Putamen (tissue), 1 donor: Measurements from ENCODE around the gene WASF3.

Source experiments
- DNase-seq: peaks from one replicate; pipeline ENCODE4 v3.0.0-alpha.2; 2016; ENCODE audit warnings: low spot score

Gene WASF3

DNA sequence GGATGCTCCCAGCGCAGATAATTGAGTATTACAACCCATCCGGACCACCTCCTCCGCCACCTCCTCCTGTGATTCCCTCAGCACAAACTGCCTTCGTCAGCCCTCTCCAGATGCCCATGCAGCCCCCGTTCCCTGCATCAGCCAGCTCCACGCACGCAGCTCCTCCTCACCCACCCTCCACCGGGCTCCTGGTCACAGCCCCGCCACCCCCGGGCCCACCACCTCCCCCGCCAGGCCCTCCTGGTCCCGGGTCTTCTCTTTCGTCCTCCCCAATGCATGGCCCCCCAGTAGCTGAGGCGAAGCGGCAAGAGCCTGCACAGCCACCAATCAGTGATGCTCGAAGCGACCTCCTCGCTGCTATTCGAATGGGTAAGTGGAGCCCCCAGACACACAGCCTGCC is 125.1 kb downstream of the WASF3 start:
- DNase-seq: no peak

- no peak for DNase-seq
These were observed 128.1 kb downstream of the WASF3 start for GRCh38 chr13:26685606-26686005.

- DNase-seq: no peak
These were observed 128.8 kb downstream of the WASF3 start for GRCh38 chr13:26686285-26686684.

DNA sequence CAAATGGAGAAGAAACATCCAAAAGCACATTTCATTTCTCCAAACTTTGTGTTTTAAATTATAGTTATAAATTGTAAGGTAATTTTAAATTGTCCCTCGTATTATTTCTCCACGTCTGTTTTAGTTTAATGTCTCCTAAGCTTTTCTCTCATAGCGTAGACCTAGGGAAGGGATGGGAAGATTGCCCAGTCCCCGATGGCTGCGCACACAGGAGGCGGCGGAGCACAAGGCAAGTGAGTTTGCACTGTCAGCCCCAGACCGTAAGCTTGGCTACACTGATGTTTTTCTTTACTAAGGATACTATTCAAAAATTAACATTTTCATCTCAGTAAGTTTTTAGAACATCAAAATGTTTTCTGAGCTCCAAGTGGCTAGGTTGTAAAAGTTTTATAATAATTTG is 130.8 kb downstream of the WASF3 start:
- peak; percentile 25 for DNase-seq

DNA sequence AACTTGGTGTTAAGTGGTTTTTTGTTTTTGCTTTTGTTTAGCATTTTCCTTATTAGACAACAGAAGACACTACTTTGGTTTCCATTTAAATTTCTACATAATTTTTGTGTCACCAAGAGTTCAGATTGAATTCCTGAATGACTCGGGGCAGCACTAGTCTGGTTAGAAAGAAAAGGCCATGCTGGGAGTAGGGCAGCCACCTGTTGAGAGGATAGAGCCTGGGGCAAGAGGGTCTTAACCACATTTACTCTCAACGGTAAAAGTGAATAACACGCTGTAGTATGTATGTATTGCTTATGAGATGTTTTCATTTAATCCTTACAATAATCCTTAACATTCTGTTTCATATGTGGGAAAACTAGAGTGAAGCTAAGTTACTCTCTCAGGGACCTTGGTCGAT is 131.5 kb downstream of the WASF3 start:
- DNase-seq: no peak

- no peak for DNase-seq
These were observed 136.4 kb downstream of the WASF3 start for GRCh38 chr13:26693749-26694463.

DNA sequence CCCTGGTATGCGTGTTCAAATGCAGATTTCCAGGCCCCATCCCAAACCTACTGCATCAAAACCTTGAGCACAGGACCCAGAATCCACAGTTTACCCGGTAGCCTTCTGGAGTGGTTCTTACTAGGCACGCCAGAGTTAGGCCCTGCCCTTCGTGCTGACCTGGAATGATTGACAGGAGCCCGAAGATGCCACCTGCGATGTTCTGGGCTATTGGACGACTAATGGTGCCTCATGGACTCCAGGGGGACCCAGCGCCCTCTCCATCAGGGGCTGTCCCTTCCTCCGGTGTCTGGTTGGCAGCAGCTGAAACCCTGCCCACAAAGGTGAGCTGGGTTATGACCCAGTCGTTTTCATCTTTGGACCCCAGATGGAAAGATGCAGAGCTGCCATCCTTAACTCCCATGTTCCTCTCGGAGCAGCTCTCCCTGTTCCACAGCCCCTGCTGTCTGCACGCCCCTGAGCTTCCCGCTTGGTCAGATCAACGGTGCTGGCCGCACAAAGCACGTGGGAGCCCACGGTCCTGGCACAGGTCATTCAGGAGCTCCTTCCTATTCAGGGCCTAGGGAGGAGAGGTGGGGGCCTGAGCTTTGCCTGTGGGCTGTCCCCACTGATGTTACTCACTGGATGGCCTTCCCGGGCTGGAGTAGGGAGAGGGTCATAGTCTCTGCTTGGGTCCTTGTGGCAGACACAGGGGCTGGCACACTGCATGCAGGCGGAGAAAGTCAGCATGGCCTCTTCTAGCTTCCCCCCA is 137.3 kb downstream of the WASF3 start:
- no peak for DNase-seq

- DNase-seq: no peak
These were observed 137.8 kb downstream of the WASF3 start for GRCh38 chr13:26695360-26695705.

GRCh38 chr13:26695891-26696311 is 138.4 kb downstream of the WASF3 start:
- DNase-seq: no peak

GRCh38 chr13:26697069-26697955 is 139.8 kb downstream of the WASF3 start:
- no peak for DNase-seq

GRCh38 chr13:26698392-26699196 is 141.1 kb downstream of the WASF3 start:
- peak; percentile 81 for DNase-seq

DNA sequence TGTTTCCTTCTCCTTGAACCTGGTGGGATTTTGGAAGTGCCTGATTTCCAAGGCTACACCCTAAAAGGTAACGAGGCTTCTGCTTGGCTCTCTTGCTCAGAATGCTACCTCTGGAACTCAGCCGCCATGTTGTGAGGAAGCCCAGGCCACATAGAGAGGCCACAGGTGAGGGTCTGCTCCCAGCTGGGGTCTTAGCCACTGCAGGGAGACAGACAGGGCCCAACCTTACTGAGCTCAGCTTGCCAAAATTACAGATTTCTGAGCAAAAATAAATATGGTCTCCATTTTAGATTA is 141.7 kb downstream of the WASF3 start:
- no peak for DNase-seq

GRCh38 chr13:26705536-26705935 is 148.1 kb downstream of the WASF3 start:
- no peak for DNase-seq

- DNase-seq: no peak
These were observed 148.9 kb downstream of the WASF3 start for GRCh38 chr13:26706381-26706780.

DNA sequence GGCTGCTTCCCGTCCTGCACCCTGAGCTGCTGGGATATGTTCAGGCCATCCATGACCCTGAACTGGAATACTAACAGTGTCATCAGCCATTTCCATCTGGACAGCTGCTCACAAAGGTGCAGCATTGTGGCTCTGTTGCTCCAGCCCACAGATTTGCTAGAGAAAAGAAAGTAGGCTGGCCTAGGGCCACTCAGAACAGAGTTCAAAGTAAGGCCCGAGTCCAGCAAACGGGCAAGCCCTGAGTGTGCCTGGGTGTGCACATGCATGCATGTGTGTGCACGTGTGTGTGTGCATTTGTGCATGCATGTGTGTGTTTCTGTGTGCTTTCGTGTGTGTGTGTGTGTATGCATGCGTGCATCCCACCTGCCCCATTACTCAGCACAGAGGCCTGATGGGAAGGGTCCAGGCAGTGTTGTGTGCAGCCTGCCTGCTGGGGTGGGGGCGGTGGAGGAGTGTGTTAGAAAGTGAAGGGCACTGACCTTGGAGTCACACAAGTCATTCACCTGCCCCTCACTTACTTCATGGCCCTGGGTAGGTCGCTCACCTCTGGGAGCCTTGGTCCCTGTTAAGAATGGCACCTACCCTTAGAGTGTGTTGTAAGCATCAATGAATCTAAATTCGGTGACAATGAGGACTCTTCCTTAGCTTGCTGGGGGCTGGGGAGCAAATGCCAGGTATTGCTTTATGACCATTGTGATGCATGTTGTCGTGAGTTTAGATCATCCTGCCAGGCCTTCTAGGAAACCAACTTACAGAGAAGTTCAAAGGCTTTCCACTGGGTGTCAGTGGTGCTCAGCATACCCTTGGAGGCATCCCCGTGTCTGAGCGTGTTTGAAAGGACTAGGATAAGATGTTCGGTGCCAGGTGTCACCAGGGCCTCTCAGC is 149.9 kb downstream of the WASF3 start:
- peak; percentile 62 for DNase-seq

DNA sequence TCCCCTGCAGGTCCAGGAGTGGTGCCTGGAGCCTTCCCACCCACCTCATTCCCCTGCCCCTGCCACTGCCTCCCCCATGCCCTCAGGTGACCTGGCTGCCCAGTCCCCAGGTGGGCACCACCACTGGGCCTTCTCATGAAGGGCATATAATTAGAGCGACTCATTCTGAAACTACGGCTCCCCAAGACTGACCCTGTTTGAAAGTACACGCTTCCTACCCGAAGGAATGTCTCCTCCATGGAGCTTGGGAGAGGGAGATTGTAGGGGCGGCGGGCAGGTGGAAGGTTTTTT is 150.5 kb downstream of the WASF3 start:
- DNase-seq: no peak

DNA sequence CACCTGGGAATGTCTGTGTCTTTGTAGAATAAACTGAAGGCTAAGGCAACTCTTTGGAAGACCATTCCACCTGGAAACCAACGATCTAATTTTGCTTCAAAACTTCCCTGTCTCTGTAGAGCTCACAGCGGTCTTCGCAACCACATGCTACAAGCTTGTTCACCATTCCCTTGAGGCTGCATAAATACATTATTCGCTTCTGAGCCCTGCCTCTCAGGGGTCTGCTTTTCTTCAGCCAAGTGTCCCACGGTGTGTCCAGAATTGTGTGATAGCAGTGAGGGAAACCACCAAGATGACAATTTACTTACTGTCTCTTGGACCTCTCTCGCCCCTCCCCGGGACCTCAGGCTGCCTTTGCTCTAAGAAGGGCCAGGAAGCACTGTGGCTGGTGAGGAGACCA is 152.0 kb downstream of the WASF3 start:
- DNase-seq: no peak

DNA sequence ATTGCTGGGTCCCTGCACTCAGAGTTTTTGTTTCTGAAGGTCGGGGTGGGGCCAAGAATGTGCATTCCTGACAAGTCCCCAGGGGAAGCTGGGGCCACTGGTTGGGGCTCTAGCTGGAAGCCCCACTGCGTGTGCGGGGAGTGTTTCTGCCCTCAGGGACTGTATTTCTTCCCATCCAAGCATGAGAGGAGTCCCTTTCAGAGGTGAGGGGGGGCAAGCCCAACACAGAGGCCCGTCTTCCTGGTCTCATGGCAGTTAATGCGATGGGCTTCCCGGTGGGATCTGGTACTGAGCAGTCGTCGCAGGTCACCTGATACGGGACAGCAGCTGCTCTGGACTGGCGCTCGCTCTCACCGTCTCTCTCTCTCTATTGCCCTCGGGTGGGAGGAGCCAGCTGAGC is 152.7 kb downstream of the WASF3 start:
- no peak for DNase-seq

DNA sequence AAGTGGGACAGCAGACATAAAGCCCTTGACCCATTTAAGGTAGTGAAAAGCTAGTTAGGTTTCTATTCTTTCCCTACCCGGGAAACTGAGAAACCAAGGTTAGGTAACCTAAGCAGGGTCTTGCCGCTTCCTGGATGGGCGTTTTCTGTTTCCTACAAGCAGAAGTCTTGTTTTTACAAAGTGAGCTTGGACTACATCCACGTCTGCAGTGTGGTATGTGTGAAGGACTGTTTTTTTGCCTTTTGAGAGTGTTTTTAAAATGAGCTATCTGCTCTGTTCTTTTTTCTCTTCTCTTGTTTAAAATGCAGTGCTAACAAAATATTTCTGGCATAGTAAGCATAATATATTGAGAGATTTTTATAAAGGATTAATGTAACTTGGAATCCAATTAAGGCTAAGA is 153.7 kb downstream of the WASF3 start:
- no peak for DNase-seq

DNA sequence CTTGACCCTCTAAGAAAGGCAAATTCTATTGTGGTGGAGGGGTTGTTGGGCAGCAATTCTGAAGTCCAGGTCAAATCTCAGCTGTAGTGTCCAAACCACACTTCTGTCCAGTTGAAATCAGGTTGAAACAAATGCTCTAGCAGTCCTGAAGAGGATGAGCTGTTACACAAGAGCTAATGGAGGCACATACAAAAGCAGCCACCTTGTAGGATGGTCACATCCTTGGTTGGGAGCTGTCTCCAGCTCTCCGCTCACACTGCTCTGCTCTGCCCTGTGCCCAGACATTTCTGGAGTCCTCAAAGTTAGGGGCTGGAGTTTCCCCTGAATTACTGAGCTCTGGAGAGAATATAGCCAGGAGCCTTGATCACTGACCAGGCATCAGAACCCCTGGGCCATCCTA is 155.9 kb downstream of the WASF3 start:
- no peak for DNase-seq

- no peak for DNase-seq
These were observed 159.5 kb downstream of the WASF3 start for GRCh38 chr13:26716984-26717383.
